Stimulated activated CD4-positive, alpha-beta T cell treated with anti-CD3 and anti-CD28 coated beads, Interleukin-12 subunit alpha, Interleukin-12 subunit beta, amount 100 ng/mL, for 4 hours (primary cell): ENCODE results near the gene CPO.
"Not testable (repeated sequence)": the region's sequence is repeated elsewhere in the genome, so short reads cannot be mapped to it uniquely, and the experiment has no call there.

Experiments
- DNase-seq: peaks from one replicate; pipeline ENCODE4 v3.0.0-alpha.2; 2020

CPO gene

GRCh38 chr2:206939340-206939739 lies at the start of gene CPO:
Gene CPO (plus strand): TSS chr2:206939518. CDS start chr2:206939600, 82 bp downstream.
- no peak for DNase-seq

- no peak for DNase-seq
Observed at GRCh38 chr2:206890179-206890578, 49.1 kb upstream of the CPO start.

- DNase-seq = no peak
Observed at GRCh38 chr2:206890926-206891325, 48.4 kb upstream of the CPO start.

- no peak for DNase-seq
Observed at GRCh38 chr2:206915121-206915520, 24.2 kb upstream of the CPO start.

- no peak for DNase-seq
Observed at GRCh38 chr2:206918263-206918662, 21.1 kb upstream of the CPO start.

GRCh38 chr2:206920310-206920709 lies 19.0 kb upstream of the CPO start:
- no peak for DNase-seq

- DNase-seq = no peak
Observed at GRCh38 chr2:206920951-206921350, 18.4 kb upstream of the CPO start.

GRCh38 chr2:206921529-206921928 lies 17.8 kb upstream of the CPO start:
- DNase-seq = no peak

- DNase-seq = no peak
Observed at GRCh38 chr2:206935991-206936842, 3.1 kb upstream of the CPO start.

- DNase-seq = no peak
Observed at GRCh38 chr2:206936843-206937230, 2.5 kb upstream of the CPO start.

GRCh38 chr2:206937555-206937954 lies 1.8 kb upstream of the CPO start:
- no peak for DNase-seq

GRCh38 chr2:206940546-206940945 lies 1.2 kb downstream of the CPO start:
- no peak for DNase-seq

- no peak for DNase-seq
Observed at GRCh38 chr2:206942592-206943478, 3.5 kb downstream of the CPO start.

GRCh38 chr2:206953404-206953803 lies 14.1 kb downstream of the CPO start:
- not testable (repeated sequence) for DNase-seq

GRCh38 chr2:206955253-206955652 lies 15.9 kb downstream of the CPO start:
- no peak for DNase-seq

GRCh38 chr2:206958261-206958660 lies 18.9 kb downstream of the CPO start:
- DNase-seq = no peak

GRCh38 chr2:206962966-206963365 lies 23.6 kb downstream of the CPO start:
- DNase-seq = no peak

GRCh38 chr2:206968134-206969086 lies 29.1 kb downstream of the CPO start:
- no peak for DNase-seq

- DNase-seq = no peak
Observed at GRCh38 chr2:206969192-206969591, 29.9 kb downstream of the CPO start.

- no peak for DNase-seq
Observed at GRCh38 chr2:206970589-206971360, 31.5 kb downstream of the CPO start.

- no peak for DNase-seq
Observed at GRCh38 chr2:206971805-206972204, 32.5 kb downstream of the CPO start.

GRCh38 chr2:206974551-206974950 lies 35.2 kb downstream of the CPO start:
- no peak for DNase-seq
